Measurements from ENCODE around the gene PNMA6F. TPM values are rescaled to one million over a fixed set of nuclear protein-coding genes. Genes with fewer than 3 reads are reported as not detected.
"Not testable (repeated sequence)": the region's sequence is repeated elsewhere in the genome, so short reads cannot be mapped to it uniquely, and the experiment has no call there.

Gene PNMA6F
- total RNA-seq, 2 donors from 2014 or later = not detected

GRCh38 chrX:153279304-153279703 lies 42.3 kb downstream of the PNMA6F start:
- H3K36me3 Mint-ChIP-seq (ENCODE audit: low read depth); H3K4me1 Mint-ChIP-seq; H3K27ac Mint-ChIP-seq; H3K27me3 ChIP-seq (ENCODE audit: control insufficient read depth, insufficient read depth, low read length, poor library complexity, severe bottlenecking); H3K27ac ChIP-seq (ENCODE audit: low read depth, low read length); H3K4me3 Mint-ChIP-seq; H3K4me1 ChIP-seq (ENCODE audit: control insufficient read depth, insufficient read depth, low read length); H3K4me3 ChIP-seq (ENCODE audit: low read length); H3K9me3 Mint-ChIP-seq; DNase-seq; H3K9me3 ChIP-seq (ENCODE audit: control insufficient read depth, low read length); H3K9ac ChIP-seq (ENCODE audit: extremely low read depth, low read length, poor library complexity, severe bottlenecking); H3K36me3 ChIP-seq (ENCODE audit: control insufficient read depth, insufficient read depth, low read length); H3K27me3 Mint-ChIP-seq (ENCODE audit: insufficient read depth): not testable (repeated sequence)
- WGBS, 2 experiments (ENCODE audit: insufficient coverage in 1 of 2, insufficient read length in 1 of 2) = no CpG with 5 or more reads among the region's 8 CpGs

- H3K27ac ChIP-seq (ENCODE audit: low read depth, low read length); H3K4me3 ChIP-seq (ENCODE audit: low read length); H3K27ac Mint-ChIP-seq; H3K9ac ChIP-seq (ENCODE audit: extremely low read depth, low read length, poor library complexity, severe bottlenecking); H3K4me1 Mint-ChIP-seq; H3K9me3 ChIP-seq (ENCODE audit: control insufficient read depth, low read length); H3K9me3 Mint-ChIP-seq; DNase-seq; H3K4me1 ChIP-seq (ENCODE audit: control insufficient read depth, insufficient read depth, low read length); H3K36me3 Mint-ChIP-seq (ENCODE audit: low read depth); H3K27me3 ChIP-seq (ENCODE audit: control insufficient read depth, insufficient read depth, low read length, poor library complexity, severe bottlenecking); H3K27me3 Mint-ChIP-seq (ENCODE audit: insufficient read depth); H3K36me3 ChIP-seq (ENCODE audit: control insufficient read depth, insufficient read depth, low read length); H3K4me3 Mint-ChIP-seq: not testable (repeated sequence)
- 88% methylated on average over 3 of the region's 14 CpGs; no CpG with 5 or more reads in 1 of the 2 experiments for WGBS, 2 experiments (ENCODE audit: insufficient coverage in 1 of 2, insufficient read length in 1 of 2)
These were observed 45.5 kb downstream of the PNMA6F start for GRCh38 chrX:153276049-153276448.

GRCh38 chrX:153275418-153275817 lies 46.1 kb downstream of the PNMA6F start:
- not testable (repeated sequence) for H3K27me3 ChIP-seq (ENCODE audit: control insufficient read depth, insufficient read depth, low read length, poor library complexity, severe bottlenecking); H3K9me3 Mint-ChIP-seq; H3K4me3 ChIP-seq (ENCODE audit: low read length); H3K36me3 Mint-ChIP-seq (ENCODE audit: low read depth); H3K9ac ChIP-seq (ENCODE audit: extremely low read depth, low read length, poor library complexity, severe bottlenecking); H3K9me3 ChIP-seq (ENCODE audit: control insufficient read depth, low read length); H3K4me3 Mint-ChIP-seq; H3K4me1 Mint-ChIP-seq; H3K27me3 Mint-ChIP-seq (ENCODE audit: insufficient read depth); H3K27ac Mint-ChIP-seq; H3K36me3 ChIP-seq (ENCODE audit: control insufficient read depth, insufficient read depth, low read length); H3K4me1 ChIP-seq (ENCODE audit: control insufficient read depth, insufficient read depth, low read length); DNase-seq; H3K27ac ChIP-seq (ENCODE audit: low read depth, low read length)
- WGBS, 2 experiments (ENCODE audit: insufficient coverage in 1 of 2, insufficient read length in 1 of 2) = no CpG with 5 or more reads among the region's 16 CpGs

DNA sequence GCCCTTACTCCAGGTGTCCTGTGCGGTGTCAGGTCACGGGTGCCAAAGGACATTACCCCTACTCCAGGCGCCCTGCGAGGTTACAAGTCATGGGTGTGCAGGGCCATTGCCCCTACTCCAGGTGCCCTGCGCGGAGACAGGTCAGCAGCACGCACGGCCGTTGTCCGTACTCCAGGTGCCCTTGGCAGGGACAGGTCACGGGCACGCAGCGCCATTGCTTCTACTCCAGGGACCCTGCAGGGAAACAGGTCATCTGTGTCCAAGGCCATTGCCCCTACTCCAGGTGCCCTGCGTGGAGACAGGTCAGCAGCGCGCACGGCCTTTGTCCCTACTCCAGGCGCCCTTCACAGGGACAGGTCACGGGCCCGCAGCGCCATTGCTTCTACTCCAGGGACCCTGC lies 49.0 kb downstream of the PNMA6F start:
- not testable (repeated sequence) for H3K36me3 Mint-ChIP-seq (ENCODE audit: low read depth)

DNA sequence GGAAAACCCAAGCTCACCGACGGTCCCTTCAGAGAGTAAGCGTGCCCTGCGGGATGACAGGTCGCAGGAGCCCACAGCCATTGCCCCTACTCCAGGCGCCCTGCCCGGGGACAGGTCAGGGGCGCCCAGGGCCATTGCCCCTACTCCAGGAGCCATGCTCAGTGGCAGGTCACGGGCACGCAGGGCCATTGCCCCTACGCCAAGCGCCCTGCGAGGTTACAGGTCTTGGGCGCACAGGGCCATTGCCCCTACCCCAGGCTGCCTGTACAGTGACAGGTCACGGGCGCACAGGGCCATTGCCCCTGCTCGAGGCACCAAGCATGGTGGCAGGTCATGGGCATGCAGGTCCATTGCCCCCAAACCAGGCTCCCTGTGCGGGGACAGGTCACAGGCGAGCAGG lies 49.5 kb downstream of the PNMA6F start:
- not testable (repeated sequence) for H3K27me3 Mint-ChIP-seq (ENCODE audit: insufficient read depth); H3K27me3 ChIP-seq (ENCODE audit: control insufficient read depth, insufficient read depth, low read length, poor library complexity, severe bottlenecking); H3K4me1 Mint-ChIP-seq; H3K4me1 ChIP-seq (ENCODE audit: control insufficient read depth, insufficient read depth, low read length); H3K9me3 Mint-ChIP-seq; H3K4me3 ChIP-seq (ENCODE audit: low read length); H3K9ac ChIP-seq (ENCODE audit: extremely low read depth, low read length, poor library complexity, severe bottlenecking); DNase-seq; H3K27ac ChIP-seq (ENCODE audit: low read depth, low read length); H3K4me3 Mint-ChIP-seq; H3K9me3 ChIP-seq (ENCODE audit: control insufficient read depth, low read length); H3K36me3 Mint-ChIP-seq (ENCODE audit: low read depth); H3K27ac Mint-ChIP-seq; H3K36me3 ChIP-seq (ENCODE audit: control insufficient read depth, insufficient read depth, low read length)
- 87% methylated on average over 4 of the region's 19 CpGs; no CpG with 5 or more reads in 1 of the 2 experiments for WGBS, 2 experiments (ENCODE audit: insufficient coverage in 1 of 2, insufficient read length in 1 of 2)

More for the DNA sequence above, 49.0 kb downstream of the PNMA6F start:
- H3K27ac ChIP-seq (ENCODE audit: low read depth, low read length); H3K9me3 Mint-ChIP-seq; H3K27ac Mint-ChIP-seq; H3K27me3 Mint-ChIP-seq (ENCODE audit: insufficient read depth); H3K9me3 ChIP-seq (ENCODE audit: control insufficient read depth, low read length); H3K36me3 ChIP-seq (ENCODE audit: control insufficient read depth, insufficient read depth, low read length); H3K4me3 ChIP-seq (ENCODE audit: low read length); H3K4me3 Mint-ChIP-seq; H3K4me1 ChIP-seq (ENCODE audit: control insufficient read depth, insufficient read depth, low read length); H3K4me1 Mint-ChIP-seq; H3K9ac ChIP-seq (ENCODE audit: extremely low read depth, low read length, poor library complexity, severe bottlenecking); DNase-seq; H3K27me3 ChIP-seq (ENCODE audit: control insufficient read depth, insufficient read depth, low read length, poor library complexity, severe bottlenecking): not testable (repeated sequence)
- WGBS, 2 experiments (ENCODE audit: insufficient coverage in 1 of 2, insufficient read length in 1 of 2) = 95% methylated on average over 9 of the region's 21 CpGs; no CpG with 5 or more reads in 1 of the 2 experiments

Other genes with a start within 250 kb of the PNMA6F start
- 1 to 10 TPM; 5.2 to 7.6 TPM for gene PNMA6A, start 249.3 kb downstream of the PNMA6F start, total RNA-seq
- not detected for gene MAGEA1, start 142.5 kb downstream of the PNMA6F start, total RNA-seq
- gene ZNF275, start 12.4 kb upstream of the PNMA6F start, total RNA-seq = 10 to 100 TPM; 11.0 to 12.6 TPM
- not detected for gene PNMA6E, start 79.6 kb upstream of the PNMA6F start, total RNA-seq
- gene ZFP92, start 89.7 kb upstream of the PNMA6F start, total RNA-seq = under 1 TPM; 0.29 to 0.31 TPM
- gene TREX2, start 124.3 kb upstream of the PNMA6F start, total RNA-seq = under 1 TPM; 0.35 to 0.70 TPM
- 10 to 100 TPM; 28.7 to 30.9 TPM for gene HAUS7, start 148.8 kb upstream of the PNMA6F start, total RNA-seq
- 1 to 10 TPM; 1.2 to 1.6 TPM for gene BGN, start 173.2 kb upstream of the PNMA6F start, total RNA-seq
- gene ATP2B3, start 195.9 kb upstream of the PNMA6F start, total RNA-seq = not detected